K562 (cell line): ENCODE data around the gene PCDHB4.

Experiments used
- CREBBP ChIP-seq: IDR thresholded peaks from one replicate; pipeline ENCODE4 v1.6.1; 2012; ENCODE audit warnings: low read depth, mild to moderate bottlenecking, control low read depth, inconsistent platforms, low read length
- CTBP1 ChIP-seq: fragments of 450-650 bp; IDR thresholded peaks from 2 replicates; pipeline ENCODE4 v1.6.1; 2016; ENCODE audit warnings: borderline replicate concordance
- ELF4 ChIP-seq: fragments of 450-650 bp; formaldehyde crosslinking; IDR thresholded peaks from 2 replicates; pipeline ENCODE4 v1.4.0; 2022; ENCODE audit warnings: missing genetic modification characterization
- FOXA3 ChIP-seq, 2 experiments: fragments of 450-650 bp in 1 of 2; sonication (generic) in 1 of 2; formaldehyde crosslinking; IDR thresholded peaks in 1 of 2; conservative IDR thresholded peaks in 1 of 2; 2 replicates each; pipeline versions ENCODE4 v1.4.0 to v1.8.0; 2020 to 2022; ENCODE audit warnings: mild to moderate bottlenecking in 2 of 2, missing genetic modification reagents in 1 of 2
- LARP7 ChIP-seq: fragments of 450-650 bp; IDR thresholded peaks from 2 replicates; pipeline ENCODE4 v1.6.1; 2016
- MXI1 ChIP-seq: IDR thresholded peaks from 2 replicates; pipeline ENCODE4 v1.6.1; 2011; ENCODE audit warnings: low read depth, mild to moderate bottlenecking, improper control_type of control experiment, low read length
- NR3C1 ChIP-seq: sonication (generic); formaldehyde crosslinking; IDR thresholded peaks from 2 replicates; pipeline ENCODE4 v1.8.1; 2022; ENCODE audit warnings: missing genetic modification reagents
- ZFX ChIP-seq: sonication (generic); formaldehyde crosslinking; IDR thresholded peaks from 2 replicates; pipeline ENCODE4 v1.8.0; 2022; ENCODE audit warnings: mild to moderate bottlenecking, missing genetic modification reagents, moderate library complexity
- ZNF24 ChIP-seq: fragments of 450-650 bp; IDR thresholded peaks from 2 replicates; pipeline ENCODE4 v1.6.1; 2016
- TF ChIP-seq, protein P1 (sequence below), 3 experiments: fragments of 200-800 bp in 1 of 3; sonication (Bioruptor generic) in 1 of 3; sonication (generic) in 1 of 3; formaldehyde crosslinking in 1 of 3; IDR thresholded peaks; 2 replicates each; pipeline versions ENCODE4 v1.6.1 to v1.8.0; 2016 to 2022; ENCODE audit warnings: mild to moderate bottlenecking in 2 of 3, missing compliant biosample characterization in 2 of 3, missing genetic modification characterization in 2 of 3, missing genetic modification reagents in 1 of 3
- TF ChIP-seq, protein P2 (sequence below): fragments of 450-650 bp; IDR thresholded peaks from 2 replicates; pipeline ENCODE4 v1.6.1; 2016
- TF ChIP-seq, protein P3 (sequence below): fragments of 450-650 bp; IDR thresholded peaks from 2 replicates; pipeline ENCODE4 v1.6.1; 2014; ENCODE audit warnings: low read depth, mild to moderate bottlenecking, moderate library complexity, borderline replicate concordance

DNA sequence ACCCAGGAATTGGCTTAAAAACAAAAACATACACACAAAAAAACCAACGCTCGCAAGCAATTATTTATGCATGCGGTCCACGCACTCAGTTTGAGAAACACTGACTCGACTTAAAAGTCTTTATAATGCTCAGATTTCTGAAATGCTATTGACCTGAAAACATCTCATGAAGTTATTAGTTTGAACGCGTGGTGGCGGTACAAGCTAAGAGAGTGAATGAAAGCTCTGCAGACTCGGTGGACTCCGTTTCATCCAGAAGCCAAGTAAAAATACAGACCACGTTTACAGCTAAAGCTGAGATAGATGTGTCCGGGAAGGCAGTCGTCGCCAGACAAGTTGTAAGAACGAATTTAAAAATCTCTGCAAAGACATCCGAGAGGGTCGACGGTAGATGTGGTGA lies 28.2 kb downstream of the PCDHB4 start, which contains the start of gene PCDHB6:
- TF ChIP-seq, protein P1, sequence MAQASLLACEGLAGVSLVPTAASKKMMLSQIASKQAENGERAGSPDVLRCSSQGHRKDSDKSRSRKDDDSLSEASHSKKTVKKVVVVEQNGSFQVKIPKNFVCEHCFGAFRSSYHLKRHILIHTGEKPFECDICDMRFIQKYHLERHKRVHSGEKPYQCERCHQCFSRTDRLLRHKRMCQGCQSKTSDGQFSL (CRISPR knock-in tag; IDR thresholded peaks at IDR 0.05) = no peak
- TF ChIP-seq, protein P1 (tag; IDR thresholded peaks at IDR 0.05) = no peak
- TF ChIP-seq FOXA3 (CRISPR knock-in tag; conservative IDR thresholded peaks at IDR 0.05 in 1 of 2, IDR thresholded peaks at IDR 0.05 in 1 of 2) = no peak
- TF ChIP-seq, protein P2, sequence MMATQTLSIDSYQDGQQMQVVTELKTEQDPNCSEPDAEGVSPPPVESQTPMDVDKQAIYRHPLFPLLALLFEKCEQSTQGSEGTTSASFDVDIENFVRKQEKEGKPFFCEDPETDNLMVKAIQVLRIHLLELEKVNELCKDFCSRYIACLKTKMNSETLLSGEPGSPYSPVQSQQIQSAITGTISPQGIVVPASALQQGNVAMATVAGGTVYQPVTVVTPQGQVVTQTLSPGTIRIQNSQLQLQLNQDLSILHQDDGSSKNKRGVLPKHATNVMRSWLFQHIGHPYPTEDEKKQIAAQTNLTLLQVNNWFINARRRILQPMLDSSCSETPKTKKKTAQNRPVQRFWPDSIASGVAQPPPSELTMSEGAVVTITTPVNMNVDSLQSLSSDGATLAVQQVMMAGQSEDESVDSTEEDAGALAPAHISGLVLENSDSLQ = no peak
- TF ChIP-seq CREBBP = no peak
- TF ChIP-seq CTBP1 = no peak
- TF ChIP-seq, protein P3, sequence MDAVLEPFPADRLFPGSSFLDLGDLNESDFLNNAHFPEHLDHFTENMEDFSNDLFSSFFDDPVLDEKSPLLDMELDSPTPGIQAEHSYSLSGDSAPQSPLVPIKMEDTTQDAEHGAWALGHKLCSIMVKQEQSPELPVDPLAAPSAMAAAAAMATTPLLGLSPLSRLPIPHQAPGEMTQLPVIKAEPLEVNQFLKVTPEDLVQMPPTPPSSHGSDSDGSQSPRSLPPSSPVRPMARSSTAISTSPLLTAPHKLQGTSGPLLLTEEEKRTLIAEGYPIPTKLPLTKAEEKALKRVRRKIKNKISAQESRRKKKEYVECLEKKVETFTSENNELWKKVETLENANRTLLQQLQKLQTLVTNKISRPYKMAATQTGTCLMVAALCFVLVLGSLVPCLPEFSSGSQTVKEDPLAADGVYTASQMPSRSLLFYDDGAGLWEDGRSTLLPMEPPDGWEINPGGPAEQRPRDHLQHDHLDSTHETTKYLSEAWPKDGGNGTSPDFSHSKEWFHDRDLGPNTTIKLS = no peak
- TF ChIP-seq MXI1 = no peak
- no peak for TF ChIP-seq ZNF24
- no peak for TF ChIP-seq ELF4 (CRISPR knock-in tag)
- no peak for TF ChIP-seq ZFX (CRISPR knock-in tag)
- no peak for TF ChIP-seq LARP7
- no peak for TF ChIP-seq NR3C1 (CRISPR knock-in tag)
